Measurements from ENCODE around the gene CELF2. TPM values are rescaled to one million over a fixed set of nuclear protein-coding genes. Genes with fewer than 3 reads are reported as not detected.

Gene CELF2
- total RNA-seq, 1 donor from 2014 or later: 110 TPM

DNA sequence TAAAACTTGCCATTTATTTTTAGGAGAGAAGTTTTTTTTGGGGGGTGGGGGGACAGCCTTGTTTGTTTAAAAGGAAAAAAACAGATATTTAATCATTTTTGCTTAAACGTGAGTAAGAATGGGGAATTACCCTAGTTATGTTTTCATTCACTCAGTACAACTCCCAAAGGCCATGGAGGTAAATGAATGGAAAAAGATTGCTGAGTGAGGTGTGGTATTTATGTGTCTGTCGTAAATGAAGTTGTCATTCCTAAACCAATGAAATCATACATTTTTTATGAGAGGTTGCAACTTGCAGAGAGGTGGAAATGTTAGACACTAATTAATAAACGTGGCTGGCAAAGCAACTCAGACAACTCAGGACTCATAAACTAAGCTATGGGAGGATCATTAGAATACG, 218.1 kb downstream of the CELF2 start:
- no peak for ATAC-seq
- H3K4me3 ChIP-seq: no peak overlapping the region
- peaks cover 7% of the 10 kb centered on the region for H3K4me1 ChIP-seq
- intact Hi-C loops (cut with DNase I): no loop called here
- no peaks in the 10 kb centered on the region for H3K9me3 ChIP-seq
- DNase-seq: no peak
- peaks cover 4% of the 10 kb centered on the region for H3K36me3 ChIP-seq
- H3K27me3 ChIP-seq: no peaks in the 10 kb centered on the region
- H3K27ac ChIP-seq: no peak overlapping the region
- TF ChIP-seq, protein P1, sequence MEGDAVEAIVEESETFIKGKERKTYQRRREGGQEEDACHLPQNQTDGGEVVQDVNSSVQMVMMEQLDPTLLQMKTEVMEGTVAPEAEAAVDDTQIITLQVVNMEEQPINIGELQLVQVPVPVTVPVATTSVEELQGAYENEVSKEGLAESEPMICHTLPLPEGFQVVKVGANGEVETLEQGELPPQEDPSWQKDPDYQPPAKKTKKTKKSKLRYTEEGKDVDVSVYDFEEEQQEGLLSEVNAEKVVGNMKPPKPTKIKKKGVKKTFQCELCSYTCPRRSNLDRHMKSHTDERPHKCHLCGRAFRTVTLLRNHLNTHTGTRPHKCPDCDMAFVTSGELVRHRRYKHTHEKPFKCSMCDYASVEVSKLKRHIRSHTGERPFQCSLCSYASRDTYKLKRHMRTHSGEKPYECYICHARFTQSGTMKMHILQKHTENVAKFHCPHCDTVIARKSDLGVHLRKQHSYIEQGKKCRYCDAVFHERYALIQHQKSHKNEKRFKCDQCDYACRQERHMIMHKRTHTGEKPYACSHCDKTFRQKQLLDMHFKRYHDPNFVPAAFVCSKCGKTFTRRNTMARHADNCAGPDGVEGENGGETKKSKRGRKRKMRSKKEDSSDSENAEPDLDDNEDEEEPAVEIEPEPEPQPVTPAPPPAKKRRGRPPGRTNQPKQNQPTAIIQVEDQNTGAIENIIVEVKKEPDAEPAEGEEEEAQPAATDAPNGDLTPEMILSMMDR (IDR thresholded peaks at IDR 0.05): no peak

DNA sequence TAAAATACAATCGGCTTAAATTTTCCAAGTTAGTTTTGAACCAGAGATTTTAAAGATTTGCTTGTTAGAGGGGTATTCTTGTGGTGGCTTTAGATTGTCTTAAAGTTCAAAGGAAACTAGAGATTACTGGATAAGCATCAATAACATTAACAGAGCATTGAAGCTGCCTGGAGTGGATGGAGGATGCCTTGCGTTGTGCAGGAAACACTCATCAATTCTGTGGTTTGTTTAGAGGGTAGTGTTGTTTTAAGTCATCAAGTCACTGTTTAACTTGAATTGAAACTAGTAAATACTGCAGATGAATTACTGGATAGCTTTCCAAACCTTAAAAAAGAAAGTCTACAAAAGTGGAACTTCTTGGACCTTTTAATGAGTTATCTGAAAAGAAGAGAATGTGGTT, 218.6 kb downstream of the CELF2 start:
- peaks cover 11% of the 10 kb centered on the region for H3K4me1 ChIP-seq
- intact Hi-C loops (cut with DNase I): no loop called here
- ATAC-seq (no peak), DNase-seq (no peak)
- no peak overlapping the region for H3K27ac ChIP-seq
- H3K4me3 ChIP-seq: no peak overlapping the region
- no peaks in the 10 kb centered on the region for H3K9me3 ChIP-seq
- no peaks in the 10 kb centered on the region for H3K27me3 ChIP-seq
- TF ChIP-seq, protein P1 (IDR thresholded peaks at IDR 0.05): no peak
- H3K36me3 ChIP-seq: no peaks in the 10 kb centered on the region

GRCh38 chr10:11237571-11237970, 219.9 kb downstream of the CELF2 start:
- intact Hi-C loops (cut with DNase I): no loop called here
- H3K27me3 ChIP-seq: no peaks in the 10 kb centered on the region
- ATAC-seq: no peak

DNA sequence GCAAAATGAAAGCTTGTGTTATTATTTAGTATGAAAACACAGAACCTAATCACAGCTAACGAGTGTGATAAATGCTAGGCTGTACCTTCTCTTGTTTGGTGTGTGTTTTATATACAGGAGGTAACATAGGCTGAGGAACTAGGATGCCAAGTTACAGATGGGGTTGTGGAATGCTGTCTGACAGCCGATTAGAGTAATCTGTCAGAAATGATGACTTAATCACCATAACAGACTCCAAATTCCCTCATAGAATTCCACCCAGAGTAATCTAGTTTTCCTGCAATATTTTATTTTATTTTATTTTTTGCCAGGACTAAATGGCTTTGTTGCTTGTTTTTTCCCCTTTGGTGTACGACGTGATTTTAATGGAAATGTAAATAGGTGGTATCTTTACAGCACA, 221.2 kb downstream of the CELF2 start:
- Histone ChIP-seq H3K27ac (no peak overlapping the region), H3K4me3 (no peak overlapping the region), H3K9me3 (no peaks in the 10 kb centered on the region), H3K4me1 (peaks cover 32% of the 10 kb centered on the region), H3K36me3 (no peaks in the 10 kb centered on the region), H3K27me3 (no peaks in the 10 kb centered on the region)
- TF ChIP-seq, protein P1 (IDR thresholded peaks at IDR 0.05): no peak
- ATAC-seq (no peak), DNase-seq (no peak)
- intact Hi-C loops (cut with DNase I): no loop called here

More at GRCh38 chr10:11237571-11237970, 219.9 kb downstream of the CELF2 start:
- TF ChIP-seq, protein P1 (IDR thresholded peaks at IDR 0.05): no peak
- H3K4me1 ChIP-seq: peaks cover 22% of the 10 kb centered on the region
- H3K36me3 ChIP-seq: no peaks in the 10 kb centered on the region
- H3K4me3 ChIP-seq: no peak overlapping the region
- no peak overlapping the region for H3K27ac ChIP-seq
- H3K9me3 ChIP-seq: no peaks in the 10 kb centered on the region
- no peak for DNase-seq

DNA sequence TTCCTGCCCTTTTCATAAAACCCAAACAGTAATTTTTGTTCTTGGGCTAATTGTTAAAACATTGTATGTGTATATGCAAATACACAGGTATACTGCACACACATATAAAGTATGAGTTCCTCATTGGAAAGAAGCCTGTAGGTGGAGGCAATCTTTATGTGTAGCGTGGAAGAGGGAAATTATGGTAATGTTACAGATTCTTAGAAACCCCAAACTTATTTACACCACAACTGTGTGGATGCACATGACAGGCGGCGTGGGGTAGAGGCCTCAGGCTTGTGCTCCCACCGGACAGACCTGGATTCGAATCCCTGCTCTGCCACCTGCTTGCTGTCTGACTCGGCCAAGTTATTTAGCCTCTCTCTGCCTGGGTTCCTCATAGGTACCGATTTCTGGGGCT, 223.0 kb downstream of the CELF2 start:
- no peak for ATAC-seq
- intact Hi-C loops (cut with DNase I): no loop called here
- no peaks in the 10 kb centered on the region for H3K36me3 ChIP-seq
- H3K27me3 ChIP-seq: no peaks in the 10 kb centered on the region
- no peak for DNase-seq
- no peak overlapping the region for H3K4me3 ChIP-seq
- no peak overlapping the region for H3K27ac ChIP-seq
- TF ChIP-seq, protein P1 (IDR thresholded peaks at IDR 0.05): no peak
- no peaks in the 10 kb centered on the region for H3K9me3 ChIP-seq
- peaks cover 42% of the 10 kb centered on the region for H3K4me1 ChIP-seq
